ES-I3 (cell line): ENCODE results near the gene FGD4.

ENCODE experiments used
- H3K36me3 ChIP-seq: 2 replicates; pipeline ENCODE4 v1.6.1; 2013; ENCODE audit warnings: mild to moderate bottlenecking, low read length, control low read depth, moderate library complexity; ENCODE audit not compliant: insufficient read depth
- H3K4me1 ChIP-seq: 2 replicates; pipeline ENCODE4 v1.6.1; 2013; ENCODE audit warnings: mild to moderate bottlenecking, control low read depth, low read length; ENCODE audit not compliant: insufficient read depth
- H3K9ac ChIP-seq: 2 replicates; pipeline ENCODE4 v1.6.1; 2013; ENCODE audit warnings: low read depth, mild to moderate bottlenecking, low read length, moderate library complexity
- H3K9me3 ChIP-seq: 2 replicates; pipeline ENCODE4 v1.6.1; 2013; ENCODE audit warnings: mild to moderate bottlenecking, low read length, moderate library complexity; ENCODE audit not compliant: control insufficient read depth, insufficient read depth

The FGD4 gene

GRCh38 chr12:32423559-32423958 is 24.2 kb downstream of the FGD4 start:
- Histone ChIP-seq H3K4me1 (peaks cover 14% of the 10 kb centered on the region), H3K36me3 (peaks cover 5% of the 10 kb centered on the region; the same call in 1 of the 2 replicates), H3K9me3 (peaks cover 4% of the 10 kb centered on the region; the same call in 1 of the 2 replicates), H3K9ac (no peak overlapping the region)

DNA sequence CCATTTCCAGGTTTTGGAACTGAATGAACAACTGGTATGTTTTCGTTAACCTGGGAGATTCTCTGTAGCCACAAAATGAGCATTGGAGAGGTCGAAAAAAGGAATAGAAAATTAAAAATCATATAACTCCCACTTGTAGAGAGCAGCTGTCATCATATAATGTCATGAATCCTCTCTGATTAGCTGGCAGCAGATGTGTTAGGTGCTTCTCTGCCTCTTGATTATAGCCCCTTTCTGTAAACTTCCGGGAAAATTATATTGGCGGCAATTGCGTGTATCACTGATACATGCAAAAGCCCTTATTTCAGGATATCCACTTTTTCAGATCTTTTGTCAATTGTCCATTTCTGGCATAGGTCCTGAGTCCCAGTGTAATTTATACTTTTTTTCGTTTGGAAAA is 31.7 kb downstream of the FGD4 start:
- no peak overlapping the region for H3K9ac ChIP-seq
- peaks cover 11% of the 10 kb centered on the region; the same call in 1 of the 2 replicates for H3K4me1 ChIP-seq
- H3K9me3 ChIP-seq: peaks cover 8% of the 10 kb centered on the region; the same call in 1 of the 2 replicates
- H3K36me3 ChIP-seq: no peaks in the 10 kb centered on the region

DNA sequence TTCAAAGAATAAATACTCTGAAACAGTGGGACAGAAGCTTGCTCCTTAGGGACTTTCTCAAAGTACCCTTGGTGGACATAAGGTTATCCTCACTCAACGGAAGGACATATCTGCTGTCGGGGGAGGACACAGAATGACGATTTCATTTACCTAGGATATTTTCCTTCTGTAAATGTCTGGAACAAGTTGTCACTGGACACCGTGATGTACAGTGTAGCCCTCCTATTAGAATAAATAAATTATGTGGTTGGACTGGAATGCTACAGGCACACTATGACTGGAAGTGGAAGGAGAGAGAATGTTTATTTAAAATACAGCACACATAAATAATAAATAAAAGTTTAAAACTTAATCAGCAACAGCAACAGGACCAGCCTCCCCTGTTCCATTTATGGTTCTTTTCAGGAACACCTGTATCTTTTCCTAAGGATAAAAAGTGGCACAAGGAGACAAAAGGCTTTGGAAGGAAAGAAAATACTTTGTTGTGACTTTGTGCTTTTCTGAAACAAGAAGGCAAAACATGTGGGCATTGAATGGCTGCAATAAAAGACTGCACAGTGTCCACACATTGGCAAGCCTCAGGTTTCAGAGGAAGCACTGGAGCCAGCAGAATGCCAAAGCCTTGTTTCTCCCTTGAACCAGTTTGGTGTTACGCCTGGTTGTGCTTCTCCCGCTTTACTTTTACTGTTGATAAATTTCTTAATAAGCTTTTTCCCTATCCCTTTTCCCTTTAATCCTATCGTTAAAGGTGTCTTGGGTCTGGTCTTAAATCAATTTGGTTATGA is 36.8 kb downstream of the FGD4 start:
- no peak overlapping the region for H3K9ac ChIP-seq
- peaks cover 41% of the 10 kb centered on the region for H3K4me1 ChIP-seq
- no peaks in the 10 kb centered on the region for H3K36me3 ChIP-seq
- H3K9me3 ChIP-seq: no peaks in the 10 kb centered on the region

- Histone ChIP-seq H3K9me3 (no peaks in the 10 kb centered on the region), H3K4me1 (peaks cover 48% of the 10 kb centered on the region), H3K9ac (no peak overlapping the region), H3K36me3 (no peaks in the 10 kb centered on the region)
These were observed 37.7 kb downstream of the FGD4 start for GRCh38 chr12:32437095-32437515.

DNA sequence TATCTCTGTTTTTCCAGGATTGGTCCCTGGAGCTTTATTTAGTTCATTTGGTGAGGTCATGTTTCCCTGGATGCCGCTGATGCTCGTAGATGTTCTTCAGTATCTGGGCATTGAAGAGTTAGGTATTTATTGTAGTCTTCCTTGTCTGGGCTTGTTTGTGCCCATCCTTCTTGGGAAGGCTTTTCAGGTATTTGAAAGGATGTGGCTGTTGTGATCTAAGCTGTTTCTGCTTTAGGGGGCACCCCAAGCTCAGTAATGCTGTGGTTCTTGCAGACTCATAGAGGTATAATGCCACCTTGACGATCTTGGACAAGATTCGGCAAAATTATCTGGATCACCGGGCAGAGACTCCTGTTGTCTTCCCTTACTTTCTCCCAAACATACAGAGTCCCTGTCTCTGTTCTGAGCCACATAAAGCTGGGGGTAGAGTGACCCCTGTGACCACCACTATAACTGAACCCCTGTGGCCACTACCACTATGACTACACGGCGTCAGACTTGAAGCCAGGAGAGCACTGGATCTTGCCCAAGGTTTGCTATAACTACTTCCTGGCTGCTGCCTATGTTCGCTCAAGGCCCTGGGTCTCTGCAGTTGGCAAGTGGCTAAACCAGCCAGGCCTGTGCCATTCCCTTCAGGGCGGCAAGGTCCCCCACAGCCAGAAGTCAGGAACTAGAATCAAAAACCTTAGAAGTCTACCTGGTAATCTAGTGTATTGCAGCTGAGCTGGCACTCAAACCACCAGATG is 40.9 kb downstream of the FGD4 start:
- Histone ChIP-seq H3K4me1 (peaks cover 51% of the 10 kb centered on the region), H3K36me3 (no peaks in the 10 kb centered on the region), H3K9me3 (no peaks in the 10 kb centered on the region), H3K9ac (no peak overlapping the region)

GRCh38 chr12:32443491-32443890 is 44.1 kb downstream of the FGD4 start:
- Histone ChIP-seq H3K4me1 (peaks cover 45% of the 10 kb centered on the region), H3K9ac (no peak overlapping the region), H3K36me3 (no peaks in the 10 kb centered on the region), H3K9me3 (no peaks in the 10 kb centered on the region)

GRCh38 chr12:32444895-32445294 is 45.5 kb downstream of the FGD4 start:
- Histone ChIP-seq H3K9me3 (no peaks in the 10 kb centered on the region), H3K36me3 (no peaks in the 10 kb centered on the region), H3K4me1 (peaks cover 49% of the 10 kb centered on the region), H3K9ac (no peak overlapping the region)

GRCh38 chr12:32445356-32445755 is 46.0 kb downstream of the FGD4 start:
- H3K4me1 ChIP-seq: peaks cover 48% of the 10 kb centered on the region
- H3K9me3 ChIP-seq: no peaks in the 10 kb centered on the region
- H3K9ac ChIP-seq: no peak overlapping the region
- no peaks in the 10 kb centered on the region for H3K36me3 ChIP-seq

GRCh38 chr12:32446316-32447119 is 47.2 kb downstream of the FGD4 start:
- peaks cover 47% of the 10 kb centered on the region for H3K4me1 ChIP-seq
- no peaks in the 10 kb centered on the region for H3K36me3 ChIP-seq
- no peaks in the 10 kb centered on the region for H3K9me3 ChIP-seq
- no peak overlapping the region for H3K9ac ChIP-seq

GRCh38 chr12:32448586-32448985 is 49.2 kb downstream of the FGD4 start:
- H3K9me3 ChIP-seq: no peaks in the 10 kb centered on the region
- no peak overlapping the region for H3K9ac ChIP-seq
- H3K4me1 ChIP-seq: peaks cover 57% of the 10 kb centered on the region
- no peaks in the 10 kb centered on the region for H3K36me3 ChIP-seq

DNA sequence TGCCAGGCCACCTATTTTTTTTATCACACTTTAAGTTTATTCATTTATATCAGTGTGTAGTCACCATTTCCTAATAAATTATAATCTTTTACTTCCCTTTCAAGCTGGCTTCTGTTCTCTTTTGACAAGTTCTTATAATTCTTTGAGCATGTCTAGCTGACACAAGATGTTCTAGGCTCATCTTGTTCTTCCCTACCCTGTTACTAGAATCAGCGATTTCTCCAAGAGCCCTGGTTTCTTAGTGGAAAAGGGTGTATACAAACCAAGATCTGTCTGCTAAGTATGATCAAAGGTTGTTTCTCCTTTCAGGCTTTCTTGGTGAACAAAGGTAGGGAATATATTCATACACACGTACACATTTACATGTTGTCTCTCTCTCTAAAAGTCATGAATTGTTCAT is 51.0 kb downstream of the FGD4 start:
- peaks cover 58% of the 10 kb centered on the region for H3K4me1 ChIP-seq

GRCh38 chr12:32450768-32451167 is 51.4 kb downstream of the FGD4 start:
- H3K36me3 ChIP-seq: no peaks in the 10 kb centered on the region
- no peak overlapping the region for H3K9ac ChIP-seq
- no peaks in the 10 kb centered on the region for H3K9me3 ChIP-seq
- peaks cover 58% of the 10 kb centered on the region for H3K4me1 ChIP-seq

More for the DNA sequence above, 51.0 kb downstream of the FGD4 start:
- H3K36me3 ChIP-seq: no peaks in the 10 kb centered on the region
- no peaks in the 10 kb centered on the region for H3K9me3 ChIP-seq
- no peak overlapping the region for H3K9ac ChIP-seq

DNA sequence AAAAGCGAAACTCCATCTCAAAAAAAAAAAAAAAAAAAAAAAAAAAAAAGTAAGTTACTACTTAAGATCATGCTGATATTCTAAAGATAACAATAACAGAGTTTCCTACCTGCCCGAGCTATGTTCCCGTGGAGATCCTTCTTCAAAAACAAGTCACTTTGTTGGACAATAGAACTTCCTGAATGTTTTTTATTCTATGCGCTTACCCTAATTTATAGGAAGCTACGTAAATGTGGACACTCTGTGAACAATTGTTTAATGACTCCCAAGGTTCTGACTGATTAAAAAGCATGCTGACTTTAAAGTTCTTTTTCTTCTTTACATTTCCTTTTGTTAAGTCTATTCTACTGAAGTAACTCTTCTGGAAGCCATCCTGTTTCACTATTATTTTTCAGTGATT is 52.5 kb downstream of the FGD4 start:
- Histone ChIP-seq H3K9me3 (no peaks in the 10 kb centered on the region), H3K9ac (no peak overlapping the region), H3K36me3 (no peaks in the 10 kb centered on the region), H3K4me1 (peaks cover 58% of the 10 kb centered on the region)

DNA sequence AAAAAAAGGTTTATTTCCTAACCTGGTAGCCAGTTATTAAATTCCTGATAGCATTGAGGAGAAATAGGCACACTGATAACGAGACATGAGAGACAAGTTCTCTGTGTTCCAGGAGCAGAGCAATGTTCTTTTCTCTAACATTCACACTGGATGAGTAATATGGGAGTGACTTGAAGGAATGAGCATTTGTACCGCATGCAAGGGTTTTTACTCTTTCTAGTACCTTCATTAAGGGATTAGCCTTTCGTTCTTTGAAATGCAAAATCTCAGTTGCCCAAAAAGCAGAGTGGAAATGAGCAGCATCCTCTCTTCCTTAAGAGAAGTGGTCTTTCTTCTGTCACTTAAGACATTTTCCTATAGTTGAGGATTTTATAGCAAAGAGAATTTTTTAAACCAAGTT is 54.7 kb downstream of the FGD4 start:
- Histone ChIP-seq H3K9me3 (no peaks in the 10 kb centered on the region), H3K9ac (peak overlapping the region; percentile 28; the same call in 1 of the 2 replicates), H3K36me3 (no peaks in the 10 kb centered on the region), H3K4me1 (peaks cover 62% of the 10 kb centered on the region)
